RWPE1 (cell line): Measurements from ENCODE around the gene PTPRN2.

Source experiments
- CTCF ChIA-PET: fragments of 350-600 bp; sonication (Branson Sonifier 250); formaldehyde crosslinking; extraction: SDS; loops from one replicate; lab custom pipeline; 2021; lab: Yijun Ruan, JAX
- POLR2A ChIA-PET: fragments of 400-600 bp; formaldehyde crosslinking; extraction: SDS; loops from one replicate; lab custom pipeline; 2020; ENCODE audit warnings: antibody characterized with exemption; ENCODE audit not compliant: low non-redundant PET; lab: Yijun Ruan, JAX
- DNase-seq: peaks from one replicate; pipeline ENCODE4 v3.0.0; 2012; ENCODE audit warnings: low spot score
- H3K27ac ChIP-seq: fragments of 450-650 bp; 2 replicates; pipeline ENCODE4 v1.5.1; 2017
- CTCF ChIP-seq: fragments of 450-650 bp; conservative IDR thresholded peaks from 2 replicates; pipeline ENCODE4 v1.5.1; 2017; ENCODE audit warnings: low read depth, mild to moderate bottlenecking

PTPRN2 gene

GRCh38 chr7:157556642-157556944, 1031.0 kb downstream of the PTPRN2 start:
- no peak for TF ChIP-seq CTCF
- ChIA-PET POLR2A (no interaction called here), CTCF (no interaction called here)

GRCh38 chr7:157555944-157556641, 1031.5 kb downstream of the PTPRN2 start:
- DNase-seq: no peak
- TF ChIP-seq CTCF: no peak
- ChIA-PET CTCF (no interaction called here), POLR2A (no interaction called here)
- H3K27ac ChIP-seq: no peak overlapping the region

More at GRCh38 chr7:157556642-157556944, 1031.0 kb downstream of the PTPRN2 start:
- DNase-seq: no peak
- no peak overlapping the region for H3K27ac ChIP-seq

- no peak for DNase-seq
- H3K27ac ChIP-seq: no peak overlapping the region
- no peak for TF ChIP-seq CTCF
- ChIA-PET CTCF (no interaction called here), POLR2A (no interaction called here)
These were observed 1032.3 kb downstream of the PTPRN2 start for GRCh38 chr7:157555313-157555712.

- POLR2A ChIA-PET: no interaction called here
- H3K27ac ChIP-seq: no peak overlapping the region
- no peak for TF ChIP-seq CTCF
- CTCF ChIA-PET: no interaction called here
- no peak for DNase-seq
These were observed 1033.0 kb downstream of the PTPRN2 start for GRCh38 chr7:157554393-157555238.

GRCh38 chr7:157553256-157553655, 1034.4 kb downstream of the PTPRN2 start:
- no peak for DNase-seq
- CTCF ChIA-PET: no interaction called here
- POLR2A ChIA-PET: no interaction called here
- H3K27ac ChIP-seq: no peak overlapping the region
- no peak for TF ChIP-seq CTCF

- POLR2A ChIA-PET: no interaction called here
- TF ChIP-seq CTCF: no peak
- no peak overlapping the region for H3K27ac ChIP-seq
- no peak for DNase-seq
- CTCF ChIA-PET: no interaction called here
These were observed 1035.2 kb downstream of the PTPRN2 start for GRCh38 chr7:157552295-157552993.
